Dendritic cell treated with granulocyte-macrophage colony-stimulating factor and Interleukin-4, amounts not matched to agents 40 ng/mL and 50 ng/mL, for 4 days (primary cell): Measurements from ENCODE around the gene GBE1.
"Not testable (repeated sequence)": the region's sequence is repeated elsewhere in the genome, so short reads cannot be mapped to it uniquely, and the experiment has no call there.

ENCODE experiments used
- H3K27ac Mint-ChIP-seq: one replicate; pipeline ENCODE4 v1.8.0; 2022; ENCODE audit warnings: mild to moderate bottlenecking, mixed read lengths
- H3K27me3 Mint-ChIP-seq: one replicate; pipeline ENCODE4 v1.8.0; 2022; ENCODE audit warnings: mild to moderate bottlenecking, mixed read lengths
- H3K36me3 Mint-ChIP-seq: one replicate; pipeline ENCODE4 v1.8.0; 2022; ENCODE audit warnings: low read depth, mixed read lengths
- H3K4me1 Mint-ChIP-seq: one replicate; pipeline ENCODE4 v1.8.0; 2022; ENCODE audit warnings: low read depth, mixed read lengths
- H3K4me3 Mint-ChIP-seq: one replicate; pipeline ENCODE4 v1.8.0; 2022; ENCODE audit warnings: mild to moderate bottlenecking, moderate library complexity, mixed read lengths
- H3K9me3 Mint-ChIP-seq: one replicate; pipeline ENCODE4 v1.8.0; 2022; ENCODE audit warnings: mixed read lengths
- intact Hi-C: fragments of 100-400 bp; cut with micrococcal nuclease; formaldehyde crosslinking; loops from one replicate; pipeline ENCODE4 v1.15.0; 2022

Gene GBE1

DNA sequence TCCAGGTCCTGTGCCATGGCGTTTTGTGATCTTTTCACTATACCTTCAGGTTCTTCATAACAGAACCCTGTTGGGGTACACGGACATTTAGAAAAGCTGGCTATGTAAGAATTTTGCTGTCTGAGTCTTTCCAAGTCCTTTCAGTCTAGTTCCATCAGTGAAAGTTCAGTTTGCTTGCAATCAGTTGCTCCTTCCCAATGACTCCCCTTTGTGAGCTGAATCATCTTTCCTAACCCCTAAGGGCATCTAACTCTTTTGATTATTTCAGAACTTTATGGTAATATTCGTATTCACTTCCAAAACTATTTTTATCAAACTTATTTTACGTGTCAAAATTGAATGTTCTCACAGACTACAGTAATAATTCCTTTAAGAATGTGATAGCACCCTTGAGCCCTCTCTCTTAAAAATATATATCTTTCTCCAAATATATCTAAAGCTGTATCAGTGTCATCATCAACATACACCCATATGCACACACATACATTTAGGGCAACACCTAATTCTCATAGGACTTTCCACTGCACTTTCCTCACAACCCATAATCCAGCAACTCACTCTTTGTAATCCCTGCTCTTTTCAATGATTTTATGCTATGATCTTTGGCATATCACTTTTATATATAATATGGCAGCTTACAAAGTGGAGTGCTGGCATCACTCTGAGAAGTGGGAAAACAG is 263.7 kb downstream of the GBE1 start:
- intact Hi-C loops: no loop called here
- Mint-ChIP-seq H3K36me3 (no peaks in the 10 kb centered on the region), H3K9me3 (no peaks in the 10 kb centered on the region), H3K27ac (no peak overlapping the region), H3K4me3 (no peak overlapping the region), H3K27me3 (no peaks in the 10 kb centered on the region), H3K4me1 (peaks cover 6% of the 10 kb centered on the region)

DNA sequence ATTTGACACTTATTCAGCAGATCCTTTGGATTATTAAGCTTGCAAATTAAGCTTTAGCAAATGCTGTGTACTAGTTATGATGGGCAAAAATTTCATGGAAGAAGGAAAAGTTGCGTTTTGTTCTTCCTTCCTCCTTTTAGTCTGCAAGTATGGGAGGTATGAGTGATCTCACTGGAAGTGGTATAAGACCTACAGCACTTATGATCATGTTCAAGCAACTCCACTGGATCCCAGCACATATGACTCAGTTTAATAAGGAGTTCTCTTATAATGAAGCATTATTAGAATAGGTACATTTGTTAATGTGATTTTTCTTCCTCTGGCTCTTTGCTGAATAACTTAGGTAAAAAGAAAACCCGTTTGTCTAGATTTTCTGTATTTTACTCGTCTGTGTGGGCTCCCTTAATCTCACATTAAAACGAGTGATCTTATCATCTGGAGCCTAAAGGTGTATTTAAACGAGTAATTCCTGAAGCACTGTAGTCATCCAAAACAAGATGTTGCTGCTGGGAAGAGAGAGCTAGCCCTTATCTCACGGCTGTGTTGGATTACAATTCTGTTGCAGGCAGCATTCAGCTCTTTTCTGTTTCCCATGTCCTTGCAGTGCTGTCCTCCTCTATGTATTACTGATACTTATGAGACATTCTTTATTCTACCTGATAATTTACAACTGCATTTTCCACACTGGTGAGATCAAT is 264.9 kb downstream of the GBE1 start:
- H3K9me3 Mint-ChIP-seq: no peaks in the 10 kb centered on the region
- H3K27ac Mint-ChIP-seq: no peak overlapping the region
- H3K4me3 Mint-ChIP-seq: no peak overlapping the region
- no peaks in the 10 kb centered on the region for H3K27me3 Mint-ChIP-seq
- no peaks in the 10 kb centered on the region for H3K36me3 Mint-ChIP-seq
- peaks cover 11% of the 10 kb centered on the region for H3K4me1 Mint-ChIP-seq
- intact Hi-C loops: no loop called here

DNA sequence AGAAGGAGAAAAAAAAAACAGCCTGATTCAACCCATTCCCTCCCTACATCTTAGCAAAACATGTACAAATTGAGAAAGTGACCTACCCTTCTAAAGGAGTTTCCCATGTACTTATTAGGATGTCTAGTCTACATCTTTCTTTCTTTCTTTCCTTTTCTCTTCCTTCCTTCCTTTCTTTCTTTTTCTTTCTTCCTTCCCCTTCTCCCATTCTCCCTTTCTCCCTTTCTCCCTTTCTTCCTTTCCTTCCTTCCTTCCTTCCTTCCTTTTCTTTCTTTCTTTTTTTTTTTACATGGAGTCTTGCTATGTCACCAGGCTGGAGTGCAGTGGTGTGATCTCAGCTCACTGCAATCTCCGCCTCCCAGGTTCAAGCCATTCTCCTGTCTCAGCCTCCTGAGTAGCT is 269.0 kb downstream of the GBE1 start:
- H3K27me3 Mint-ChIP-seq, H3K36me3 Mint-ChIP-seq, H3K9me3 Mint-ChIP-seq, H3K4me3 Mint-ChIP-seq: not testable (repeated sequence)
- Mint-ChIP-seq H3K4me1 (peaks cover 16% of the 10 kb centered on the region), H3K27ac (peak overlapping the region; percentile 12)
- intact Hi-C loops: loop anchor here (5.0 kb wide), 1 partner anchor 640 kb away; no protein-coding TSS in a partner anchor

DNA sequence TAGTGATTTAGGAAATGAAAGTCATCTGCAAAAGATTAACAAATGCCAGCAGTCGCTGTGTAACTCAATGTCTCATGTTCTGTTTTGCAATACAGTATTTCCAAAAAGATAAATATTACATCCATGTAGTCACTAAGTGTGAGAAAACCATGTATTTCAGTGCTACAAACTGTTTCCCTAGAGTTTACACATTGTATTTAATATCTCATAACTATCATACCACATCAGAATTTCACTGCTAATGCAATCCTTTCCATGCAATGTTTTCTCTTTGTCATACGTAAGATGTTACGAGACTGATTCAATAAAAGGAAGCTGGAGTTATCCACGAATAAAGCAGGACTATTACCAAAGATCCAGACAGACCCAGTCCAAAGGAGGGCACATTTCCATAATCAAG is 269.4 kb downstream of the GBE1 start:
- Mint-ChIP-seq H3K27ac (peak overlapping the region; percentile 12), H3K36me3 (no peaks in the 10 kb centered on the region), H3K9me3 (no peaks in the 10 kb centered on the region), H3K4me1 (peaks cover 16% of the 10 kb centered on the region), H3K4me3 (no peak overlapping the region), H3K27me3 (no peaks in the 10 kb centered on the region)
- intact Hi-C loops: loop anchor here (5.0 kb wide), 1 partner anchor 640 kb away; no protein-coding TSS in a partner anchor

DNA sequence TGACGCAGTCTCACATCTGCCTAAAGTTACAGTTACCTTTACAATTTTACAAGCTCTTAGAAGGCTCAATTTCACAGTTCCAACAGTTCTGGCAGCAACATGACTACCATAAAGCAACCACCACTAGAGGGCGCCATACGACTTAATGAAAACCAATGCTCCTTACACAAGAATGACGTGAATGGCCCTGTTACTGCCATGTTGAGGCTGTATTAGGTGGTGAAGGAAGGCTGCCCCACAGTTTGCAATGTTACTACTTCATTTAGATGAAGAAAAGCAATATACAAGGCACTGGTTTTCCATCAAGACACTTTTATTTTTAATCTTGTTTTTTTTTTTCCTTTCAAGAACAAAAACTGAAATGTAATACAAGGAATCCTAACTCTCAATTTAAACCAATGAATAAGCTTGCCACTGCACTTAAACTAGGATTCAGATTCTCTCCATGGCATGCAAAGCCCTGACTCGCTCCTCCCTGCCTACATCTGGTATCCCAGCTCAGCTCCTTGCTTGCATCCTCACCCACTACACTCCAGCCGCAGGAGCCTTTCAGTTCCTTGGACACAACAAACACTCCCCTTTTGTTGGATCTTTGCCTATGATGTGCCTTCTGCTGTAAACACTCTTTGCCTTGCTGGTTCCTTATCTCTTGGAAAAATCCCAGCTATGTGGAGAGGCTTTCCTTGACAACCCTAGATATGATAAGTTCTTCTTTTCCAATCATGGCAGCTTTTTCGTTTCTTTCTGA is 270.7 kb downstream of the GBE1 start:
- Mint-ChIP-seq H3K4me1 (peaks cover 20% of the 10 kb centered on the region), H3K27me3 (no peaks in the 10 kb centered on the region), H3K4me3 (no peak overlapping the region), H3K9me3 (no peaks in the 10 kb centered on the region), H3K27ac (no peak overlapping the region), H3K36me3 (no peaks in the 10 kb centered on the region)
- intact Hi-C loops: loop anchor here (5.0 kb wide), 1 partner anchor 642 kb away; no protein-coding TSS in a partner anchor

DNA sequence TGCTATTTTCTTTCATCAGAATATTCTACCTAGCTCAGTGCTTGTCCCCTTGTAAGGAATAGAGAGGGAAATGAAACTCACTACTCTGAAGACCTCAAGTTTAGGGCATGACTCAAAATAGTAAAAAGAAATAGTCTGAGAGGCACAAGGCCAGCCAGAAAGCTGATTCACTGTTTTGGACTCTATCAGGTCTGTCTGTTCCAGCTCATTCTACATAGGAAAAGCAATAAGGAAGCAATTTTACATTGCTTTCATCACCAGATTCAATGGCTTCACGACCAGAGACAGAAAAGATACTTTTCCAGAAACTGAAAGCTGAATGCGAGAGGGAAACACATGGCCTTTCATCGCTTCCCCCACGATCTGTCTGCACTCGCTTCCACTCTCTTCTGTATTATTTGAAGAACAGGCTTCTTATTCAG is 276.0 kb downstream of the GBE1 start:
- Mint-ChIP-seq H3K36me3 (no peaks in the 10 kb centered on the region), H3K27ac (peak overlapping the region; percentile 64), H3K4me3 (peak overlapping the region; percentile 34), H3K4me1 (peaks cover 12% of the 10 kb centered on the region), H3K9me3 (no peaks in the 10 kb centered on the region), H3K27me3 (no peaks in the 10 kb centered on the region)
- intact Hi-C loops: no loop called here

DNA sequence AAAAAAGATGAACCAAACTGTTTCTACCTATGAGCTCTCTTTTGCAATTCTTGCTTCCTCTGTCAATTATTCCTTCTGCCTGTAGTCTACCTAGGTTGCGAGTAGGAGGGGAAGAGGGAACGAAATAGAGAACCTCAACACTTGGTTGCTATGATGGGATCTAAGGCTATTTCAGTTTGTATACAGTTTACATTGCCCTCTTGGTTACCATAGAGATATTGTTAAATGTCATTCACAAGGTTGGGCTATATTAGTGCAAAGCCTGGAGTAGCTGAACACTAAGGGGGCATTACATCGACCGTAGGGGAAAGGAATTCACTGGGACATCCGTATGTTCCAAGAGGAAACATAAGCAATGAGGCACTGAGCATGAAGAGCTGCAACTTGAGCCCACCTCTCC is 276.9 kb downstream of the GBE1 start:
- intact Hi-C loops: no loop called here
- H3K27ac Mint-ChIP-seq: no peak overlapping the region
- no peaks in the 10 kb centered on the region for H3K36me3 Mint-ChIP-seq
- no peaks in the 10 kb centered on the region for H3K27me3 Mint-ChIP-seq
- H3K4me1 Mint-ChIP-seq: peaks cover 12% of the 10 kb centered on the region
- H3K9me3 Mint-ChIP-seq: no peaks in the 10 kb centered on the region
- H3K4me3 Mint-ChIP-seq: no peak overlapping the region

DNA sequence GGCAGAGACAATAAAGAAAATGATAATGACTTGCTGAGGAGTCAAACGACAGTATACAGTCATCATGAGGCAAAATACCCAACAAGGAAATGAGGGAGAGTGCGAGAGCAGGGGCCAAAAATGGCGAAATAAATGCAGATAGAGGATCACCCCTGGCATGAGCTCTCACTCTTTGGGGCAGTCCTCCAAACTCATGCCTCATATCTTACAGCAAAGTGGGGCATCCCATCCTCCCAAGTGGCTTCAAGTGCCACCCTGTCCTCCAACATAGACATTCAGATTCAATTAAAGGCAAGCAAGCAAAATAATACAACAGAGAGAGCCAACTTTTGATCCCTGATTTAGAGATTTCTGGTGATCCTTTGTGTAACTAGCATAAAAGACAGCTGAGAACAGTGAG is 278.4 kb downstream of the GBE1 start:
- intact Hi-C loops: no loop called here
- Mint-ChIP-seq H3K27ac (no peak overlapping the region), H3K4me3 (no peak overlapping the region), H3K36me3 (no peaks in the 10 kb centered on the region), H3K27me3 (no peaks in the 10 kb centered on the region), H3K9me3 (no peaks in the 10 kb centered on the region), H3K4me1 (peaks cover 12% of the 10 kb centered on the region)

DNA sequence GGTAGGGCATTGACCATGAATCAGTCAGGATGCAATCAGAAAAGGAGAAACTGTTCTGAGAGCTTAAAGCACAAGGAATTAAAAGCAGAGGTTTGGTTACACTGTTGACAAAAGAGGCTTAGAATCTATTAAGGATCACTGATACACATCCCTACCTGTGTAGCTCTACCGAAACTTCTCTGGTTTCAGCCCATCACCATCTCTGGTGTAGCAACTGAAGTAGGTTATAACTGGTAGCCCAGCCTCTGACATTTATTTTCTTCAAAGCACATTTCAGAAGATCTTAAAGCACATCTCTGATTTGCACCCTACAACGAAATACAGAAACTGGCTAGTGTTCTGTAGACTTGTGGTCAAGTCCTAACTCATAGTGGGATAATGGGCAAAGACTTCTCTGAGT is 283.7 kb downstream of the GBE1 start:
- Mint-ChIP-seq H3K9me3 (no peaks in the 10 kb centered on the region), H3K36me3 (no peaks in the 10 kb centered on the region), H3K4me3 (no peak overlapping the region), H3K27me3 (no peaks in the 10 kb centered on the region), H3K27ac (no peak overlapping the region), H3K4me1 (no peaks in the 10 kb centered on the region)
- intact Hi-C loops: no loop called here

DNA sequence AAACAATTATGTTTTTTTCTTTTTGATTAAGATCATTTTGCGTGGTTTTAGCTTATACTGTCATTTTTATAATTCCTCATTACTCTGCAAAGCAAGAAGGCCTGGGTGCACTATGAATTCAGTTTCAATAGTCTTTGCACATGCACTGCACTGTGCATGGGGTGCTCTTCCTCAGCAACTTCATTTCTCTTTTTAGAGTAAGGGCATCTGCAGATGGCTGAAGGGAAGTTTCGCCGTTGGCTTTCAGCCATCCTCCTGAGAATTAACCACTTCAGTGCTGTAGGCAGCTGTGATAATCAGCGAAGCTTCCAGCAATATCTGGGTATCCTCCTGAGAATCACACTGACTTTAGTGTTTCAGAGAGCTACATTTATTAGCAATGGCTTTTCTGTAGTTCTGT is 284.8 kb downstream of the GBE1 start:
- H3K4me1 Mint-ChIP-seq: no peaks in the 10 kb centered on the region
- H3K4me3 Mint-ChIP-seq: no peak overlapping the region
- no peaks in the 10 kb centered on the region for H3K36me3 Mint-ChIP-seq
- H3K27ac Mint-ChIP-seq: no peak overlapping the region
- H3K27me3 Mint-ChIP-seq: no peaks in the 10 kb centered on the region
- intact Hi-C loops: no loop called here
- H3K9me3 Mint-ChIP-seq: no peaks in the 10 kb centered on the region

DNA sequence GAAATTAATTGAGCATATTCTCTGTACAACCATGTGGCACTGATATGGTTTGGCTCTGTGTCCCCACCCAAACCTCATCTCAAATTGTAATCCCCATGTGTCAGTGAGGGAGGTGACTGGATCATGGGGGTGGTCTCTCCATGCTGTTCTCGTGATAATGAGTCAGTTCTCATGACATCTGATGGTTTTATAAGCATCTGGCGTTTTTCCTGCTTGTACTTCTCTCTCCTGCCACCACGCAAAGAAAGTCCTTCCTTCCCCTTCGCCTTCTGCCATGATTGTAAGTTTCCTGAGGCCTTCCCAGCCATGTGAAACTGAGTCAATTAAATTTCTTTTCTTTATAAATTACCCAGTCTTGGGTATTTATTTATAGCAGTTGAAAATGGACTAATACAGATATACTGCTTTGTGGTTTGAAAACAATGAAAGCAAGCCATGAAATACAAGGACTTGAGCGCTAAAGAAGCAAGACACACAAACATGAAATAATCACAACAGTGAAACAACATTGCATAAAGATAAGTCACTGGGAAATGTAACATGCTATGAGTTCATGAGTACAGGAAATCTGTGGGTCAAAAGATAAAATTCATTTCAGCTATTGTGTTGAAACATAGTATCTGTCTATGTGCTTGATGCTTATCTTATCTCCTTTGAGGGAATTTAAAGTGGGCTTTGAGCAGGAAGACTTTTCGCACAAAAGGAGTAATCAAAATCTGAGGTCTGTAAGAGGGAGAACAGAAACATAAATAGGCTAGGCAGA is 288.7 kb downstream of the GBE1 start:
- Mint-ChIP-seq H3K4me3 (no peak overlapping the region), H3K27me3 (no peaks in the 10 kb centered on the region), H3K36me3 (no peaks in the 10 kb centered on the region), H3K4me1 (no peaks in the 10 kb centered on the region), H3K9me3 (no peaks in the 10 kb centered on the region), H3K27ac (no peak overlapping the region)
- intact Hi-C loops: no loop called here

DNA sequence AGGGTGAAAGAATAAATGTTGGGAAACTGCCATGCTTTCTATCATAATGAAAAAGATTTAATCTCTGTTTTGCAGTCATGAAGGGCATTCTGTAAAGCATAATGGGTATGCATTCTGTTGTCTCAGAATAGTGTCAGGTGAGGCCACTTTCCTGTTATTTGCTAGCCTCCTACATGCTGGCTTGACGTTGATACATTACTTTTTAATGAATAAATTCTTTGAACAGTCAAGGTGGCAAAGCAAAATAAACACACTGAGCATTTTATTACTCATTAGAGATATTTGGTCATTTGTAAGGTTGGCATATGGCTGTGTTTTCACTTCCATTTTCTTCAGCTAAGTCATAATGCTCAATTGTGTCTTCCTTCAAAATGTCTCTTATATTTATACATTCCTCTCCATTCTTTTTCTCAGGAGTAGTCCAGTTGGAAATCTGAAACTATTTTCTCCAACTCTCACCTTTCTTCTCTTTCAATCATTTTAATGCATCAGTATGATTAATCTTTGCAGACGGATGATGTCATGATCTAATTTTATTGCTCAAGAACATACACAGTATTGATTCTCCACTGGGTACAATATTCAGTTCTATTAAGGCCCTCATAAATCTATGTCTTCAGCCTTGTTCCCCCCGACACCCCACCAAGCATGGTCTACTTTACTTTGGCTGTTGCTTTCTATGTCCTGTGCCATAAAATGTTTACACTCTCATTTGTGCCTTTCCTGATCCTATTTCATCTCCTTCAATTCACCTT is 290.7 kb downstream of the GBE1 start:
- H3K4me3 Mint-ChIP-seq: no peak overlapping the region
- H3K4me1 Mint-ChIP-seq: no peaks in the 10 kb centered on the region
- H3K27me3 Mint-ChIP-seq: no peaks in the 10 kb centered on the region
- H3K9me3 Mint-ChIP-seq: no peaks in the 10 kb centered on the region
- intact Hi-C loops: no loop called here
- no peak overlapping the region for H3K27ac Mint-ChIP-seq
- no peaks in the 10 kb centered on the region for H3K36me3 Mint-ChIP-seq

DNA sequence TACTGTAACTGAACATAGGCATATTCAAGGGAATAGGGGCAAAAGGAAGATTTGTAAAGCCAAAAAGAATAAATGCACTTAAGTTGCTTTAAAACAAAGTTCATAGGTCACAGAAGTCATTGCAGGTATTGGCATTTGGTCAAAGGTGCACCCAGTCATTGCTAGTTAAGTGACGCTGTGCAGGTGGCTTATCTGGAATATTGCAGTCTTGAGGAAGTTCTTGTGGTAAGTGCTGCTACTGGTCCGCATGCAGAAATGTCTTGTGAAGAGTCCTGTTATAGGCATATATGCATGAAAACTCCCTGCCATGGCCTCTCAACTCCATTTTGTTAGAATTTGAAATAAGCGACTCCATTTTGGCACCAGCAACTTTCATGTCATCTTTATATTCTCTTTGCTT is 293.1 kb downstream of the GBE1 start:
- Mint-ChIP-seq H3K4me1 (no peaks in the 10 kb centered on the region), H3K27me3 (no peaks in the 10 kb centered on the region), H3K27ac (no peak overlapping the region), H3K36me3 (no peaks in the 10 kb centered on the region), H3K9me3 (no peaks in the 10 kb centered on the region), H3K4me3 (no peak overlapping the region)
- intact Hi-C loops: no loop called here
